Gastrocnemius medialis (tissue), 4 donors: ENCODE results near the gene POLR2A. TPM values are rescaled to one million over a fixed set of nuclear protein-coding genes. Genes with fewer than 3 reads are reported as not detected.

ENCODE experiments used
- ATAC-seq, 2 donors: fragments of 150-250 bp; one replicate each; pipeline ENCODE4 v1.9.1; 2016
- DNase-seq, 2 donors: peaks; one replicate each; pipeline ENCODE4 v3.0.0-alpha.2; 2019
- H3K27ac ChIP-seq, 4 donors: fragments of 200-600 bp; sonication (generic); 1 replicate in 1 of 4; 2 replicates in 3 of 4; pipeline ENCODE4 v1.5.1; 2016 to 2018; ENCODE audit warnings: mild to moderate bottlenecking in 2 of 4, moderate library complexity in 1 of 4
- H3K27me3 ChIP-seq, 3 donors: fragments of 200-600 bp; sonication (generic) in 2 of 3; 1 replicate in 1 of 3; 2 replicates in 2 of 3; pipeline versions ENCODE4 v1.5.1 to v1.6.0; 2016 to 2019; ENCODE audit warnings: mild to moderate bottlenecking in 1 of 3, moderate library complexity in 1 of 3
- H3K36me3 ChIP-seq, 2 donors: fragments of 200-600 bp; sonication (generic) in 1 of 2; one replicate each; pipeline ENCODE4 v1.5.1; 2017 to 2018
- H3K4me1 ChIP-seq, 2 donors: fragments of 200-600 bp; sonication (generic) in 1 of 2; one replicate each; pipeline ENCODE4 v1.5.1; 2016 to 2017; ENCODE audit warnings: mild to moderate bottlenecking in 2 of 2
- H3K4me3 ChIP-seq, 4 donors: fragments of 200-600 bp; sonication (generic) in 3 of 4; 1 replicate in 1 of 4; 2 replicates in 3 of 4; pipeline ENCODE4 v1.5.1; 2016 to 2019; ENCODE audit warnings: mild to moderate bottlenecking in 2 of 4
- H3K9me3 ChIP-seq, 3 donors: fragments of 200-600 bp; sonication (generic) in 2 of 3; 1 replicate in 1 of 3; 2 replicates in 2 of 3; pipeline ENCODE4 v1.5.1; 2016 to 2019
- POLR2A ChIP-seq, 2 donors: fragments of 450-650 bp; IDR thresholded peaks; one replicate each; pipeline ENCODE4 v1.6.1; 2017; ENCODE audit warnings: antibody characterized with exemption in 2 of 2, mild to moderate bottlenecking in 2 of 2, moderate library complexity in 2 of 2
- in situ Hi-C, 4 donors: fragments of 200-750 bp; cut with MboI; loops; one replicate each; pipeline versions ENCODE4 v1.15.0 to v1.8.0; 2017; ENCODE audit warnings: low sequenced_read_pairs in 4 of 4
- intact Hi-C: fragments of 100-400 bp; cut with DNase I; formaldehyde crosslinking; loops from one replicate; pipeline ENCODE4 v1.15.1; 2023; ENCODE audit warnings: low total_unique reads
- total RNA-seq, 4 donors: library from RNA; depleted of rRNA; stranded (reverse); fragments of >200 nt; gene quantifications; one replicate each; pipeline versions ENCODE4 v1.1.0 to v1.2.3, GENCODE V29; 2016
- TF ChIP-seq, protein P1 (sequence below), 5 experiments: fragments of 450-650 bp in 3 of 5; fragments of 200-600 bp in 2 of 5; sonication (generic) in 2 of 5; IDR thresholded peaks in 4 of 5; conservative IDR thresholded peaks in 1 of 5; 1 replicate in 4 of 5; 2 replicates in 1 of 5; pipeline ENCODE4 v1.5.1; 2016 to 2019; ENCODE audit warnings: antibody characterized with exemption in 5 of 5, mild to moderate bottlenecking in 3 of 5, moderate library complexity in 3 of 5

POLR2A gene
- total RNA-seq, 4 donors from 2014 or later, result 20.3 to 56.9 (median 39.3) TPM

DNA sequence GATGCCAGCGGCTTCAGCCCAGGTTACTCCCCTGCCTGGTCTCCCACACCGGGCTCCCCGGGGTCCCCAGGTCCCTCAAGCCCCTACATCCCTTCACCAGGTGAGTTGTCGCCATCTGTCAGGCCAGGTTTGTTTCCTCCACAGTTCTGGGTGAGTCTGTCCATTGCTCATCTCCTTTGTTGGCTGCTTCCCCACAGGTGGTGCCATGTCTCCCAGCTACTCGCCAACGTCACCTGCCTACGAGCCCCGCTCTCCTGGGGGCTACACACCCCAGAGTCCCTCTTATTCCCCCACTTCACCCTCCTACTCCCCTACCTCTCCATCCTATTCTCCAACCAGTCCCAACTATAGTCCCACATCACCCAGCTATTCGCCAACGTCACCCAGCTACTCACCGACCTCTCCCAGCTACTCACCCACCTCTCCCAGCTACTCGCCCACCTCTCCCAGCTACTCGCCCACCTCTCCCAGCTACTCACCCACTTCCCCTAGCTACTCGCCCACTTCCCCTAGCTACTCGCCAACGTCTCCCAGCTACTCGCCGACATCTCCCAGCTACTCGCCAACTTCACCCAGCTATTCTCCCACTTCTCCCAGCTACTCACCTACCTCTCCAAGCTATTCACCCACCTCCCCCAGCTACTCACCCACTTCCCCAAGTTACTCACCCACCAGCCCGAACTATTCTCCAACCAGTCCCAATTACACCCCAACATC, 28.8 kb downstream of the POLR2A start:
- peaks cover 0 to 66% of the 10 kb centered on the region in 2 donors for H3K36me3 ChIP-seq
- intact Hi-C loops (no loop called here), in situ Hi-C loops (loop anchor here in 2 of 4 donors (25.0 kb wide), 2 partner anchors 151 to 174 kb away; partner anchors contain the start of genes TP53 (in 2 of the 2), WRAP53 (in 2 of the 2), KCTD11 (in 1 of the 2) and TMEM95 (in 1 of the 2))
- H3K27me3 ChIP-seq, result no peaks in the 10 kb centered on the region
- no peaks in the 10 kb centered on the region for H3K9me3 ChIP-seq
- H3K4me1 ChIP-seq, result no peaks in the 10 kb centered on the region
- no peak for ATAC-seq
- no peak overlapping the region for H3K27ac ChIP-seq
- DNase-seq, result no peak
- H3K4me3 ChIP-seq, result no peak overlapping the region
- TF ChIP-seq POLR2A (IDR thresholded peaks at IDR 0.05), result no peak
- TF ChIP-seq, protein P1, sequence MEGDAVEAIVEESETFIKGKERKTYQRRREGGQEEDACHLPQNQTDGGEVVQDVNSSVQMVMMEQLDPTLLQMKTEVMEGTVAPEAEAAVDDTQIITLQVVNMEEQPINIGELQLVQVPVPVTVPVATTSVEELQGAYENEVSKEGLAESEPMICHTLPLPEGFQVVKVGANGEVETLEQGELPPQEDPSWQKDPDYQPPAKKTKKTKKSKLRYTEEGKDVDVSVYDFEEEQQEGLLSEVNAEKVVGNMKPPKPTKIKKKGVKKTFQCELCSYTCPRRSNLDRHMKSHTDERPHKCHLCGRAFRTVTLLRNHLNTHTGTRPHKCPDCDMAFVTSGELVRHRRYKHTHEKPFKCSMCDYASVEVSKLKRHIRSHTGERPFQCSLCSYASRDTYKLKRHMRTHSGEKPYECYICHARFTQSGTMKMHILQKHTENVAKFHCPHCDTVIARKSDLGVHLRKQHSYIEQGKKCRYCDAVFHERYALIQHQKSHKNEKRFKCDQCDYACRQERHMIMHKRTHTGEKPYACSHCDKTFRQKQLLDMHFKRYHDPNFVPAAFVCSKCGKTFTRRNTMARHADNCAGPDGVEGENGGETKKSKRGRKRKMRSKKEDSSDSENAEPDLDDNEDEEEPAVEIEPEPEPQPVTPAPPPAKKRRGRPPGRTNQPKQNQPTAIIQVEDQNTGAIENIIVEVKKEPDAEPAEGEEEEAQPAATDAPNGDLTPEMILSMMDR (IDR thresholded peaks at IDR 0.05 in 4 of 5, conservative IDR thresholded peaks at IDR 0.05 in 1 of 5), result no peak

DNA sequence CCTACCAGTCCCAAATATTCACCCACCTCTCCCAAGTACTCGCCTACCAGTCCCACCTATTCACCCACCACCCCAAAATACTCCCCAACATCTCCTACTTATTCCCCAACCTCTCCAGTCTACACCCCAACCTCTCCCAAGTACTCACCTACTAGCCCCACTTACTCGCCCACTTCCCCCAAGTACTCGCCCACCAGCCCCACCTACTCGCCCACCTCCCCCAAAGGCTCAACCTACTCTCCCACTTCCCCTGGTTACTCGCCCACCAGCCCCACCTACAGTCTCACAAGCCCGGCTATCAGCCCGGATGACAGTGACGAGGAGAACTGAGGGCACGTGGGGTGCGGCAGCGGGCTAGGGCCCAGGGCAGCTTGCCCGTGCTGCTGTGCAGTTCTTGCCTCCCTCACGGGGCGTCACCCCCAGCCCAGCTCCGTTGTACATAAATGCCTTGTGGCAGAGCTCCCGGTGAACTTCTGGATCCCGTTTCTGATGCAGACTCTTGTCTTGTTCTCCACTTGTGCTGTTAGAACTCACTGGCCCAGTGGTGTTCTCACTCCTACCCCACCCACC, 29.8 kb downstream of the POLR2A start:
- ATAC-seq, result no peak
- H3K36me3 ChIP-seq, result peaks cover 0 to 56% of the 10 kb centered on the region in 2 donors
- TF ChIP-seq POLR2A (IDR thresholded peaks at IDR 0.05), result no peak
- TF ChIP-seq, protein P1 (IDR thresholded peaks at IDR 0.05 in 4 of 5, conservative IDR thresholded peaks at IDR 0.05 in 1 of 5), result no peak
- no peaks in the 10 kb centered on the region for H3K4me1 ChIP-seq
- no peaks in the 10 kb centered on the region for H3K9me3 ChIP-seq
- in situ Hi-C loops, result loop anchor here in 2 of 4 donors (25.0 kb wide), 2 partner anchors 152 to 173 kb away; partner anchors contain the start of genes TP53 (in 2 of the 2), WRAP53 (in 2 of the 2), KCTD11 (in 1 of the 2) and TMEM95 (in 1 of the 2)
- intact Hi-C loops, result loop anchor here (1.0 to 2.0 kb wide), 2 partner anchors 47 to 77 kb away; partner anchors contain the start of genes SENP3 and SOX15
- no peaks in the 10 kb centered on the region for H3K27me3 ChIP-seq
- no peak overlapping the region for H3K4me3 ChIP-seq
- DNase-seq, result no peak
- no peak overlapping the region for H3K27ac ChIP-seq

DNA sequence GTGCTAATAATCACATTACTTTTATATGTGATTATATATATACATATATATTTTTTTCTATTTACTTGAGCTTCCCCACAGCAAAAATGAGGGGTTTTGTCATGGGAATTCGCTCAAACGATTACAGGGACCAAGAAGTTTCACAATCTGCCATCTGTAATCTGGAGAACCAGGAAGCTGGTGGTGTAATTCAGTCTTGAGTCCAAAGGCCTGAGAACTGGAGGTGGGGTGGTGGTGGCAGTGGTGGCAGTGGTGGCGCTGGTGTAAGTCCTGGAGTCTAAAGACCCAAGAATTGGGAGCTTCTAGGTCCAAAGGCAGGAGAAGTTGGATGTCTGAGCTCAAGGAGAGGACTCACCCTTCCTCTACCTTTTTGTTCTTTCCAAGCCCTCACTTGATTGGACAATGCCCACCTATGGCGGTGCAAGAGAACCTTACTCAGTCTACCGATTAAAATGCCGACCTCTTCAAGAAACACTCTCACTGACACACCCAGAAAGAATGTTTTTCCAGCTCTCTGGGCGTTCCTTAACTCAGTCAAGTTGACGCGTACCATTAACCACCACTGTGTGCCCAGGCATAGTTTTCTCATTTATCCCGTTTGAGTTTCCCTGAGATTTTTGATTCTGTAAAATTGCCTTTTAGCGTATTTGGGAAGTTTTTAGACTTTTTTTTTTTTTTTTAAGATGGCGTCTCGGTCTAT, 31.9 kb downstream of the POLR2A start:
- peaks cover 0 to 35% of the 10 kb centered on the region in 2 donors for H3K36me3 ChIP-seq
- H3K27me3 ChIP-seq, result no peaks in the 10 kb centered on the region
- H3K4me3 ChIP-seq, result no peak overlapping the region
- H3K27ac ChIP-seq, result no peak overlapping the region
- no peak for TF ChIP-seq POLR2A (IDR thresholded peaks at IDR 0.05)
- TF ChIP-seq, protein P1 (IDR thresholded peaks at IDR 0.05 in 4 of 5, conservative IDR thresholded peaks at IDR 0.05 in 1 of 5), result no peak
- no peaks in the 10 kb centered on the region for H3K4me1 ChIP-seq
- no peak for ATAC-seq
- in situ Hi-C loops (loop anchor here in 2 of 4 donors (25.0 kb wide), 2 partner anchors 154 to 171 kb away; partner anchors contain the start of genes TP53 (in 2 of the 2), WRAP53 (in 2 of the 2), KCTD11 (in 1 of the 2) and TMEM95 (in 1 of the 2)), intact Hi-C loops (loop anchor here (2.0 kb wide), 1 partner anchor 75 kb away; the partner anchor contains the start of gene SOX15)
- H3K9me3 ChIP-seq, result no peaks in the 10 kb centered on the region
- DNase-seq, result no peak

DNA sequence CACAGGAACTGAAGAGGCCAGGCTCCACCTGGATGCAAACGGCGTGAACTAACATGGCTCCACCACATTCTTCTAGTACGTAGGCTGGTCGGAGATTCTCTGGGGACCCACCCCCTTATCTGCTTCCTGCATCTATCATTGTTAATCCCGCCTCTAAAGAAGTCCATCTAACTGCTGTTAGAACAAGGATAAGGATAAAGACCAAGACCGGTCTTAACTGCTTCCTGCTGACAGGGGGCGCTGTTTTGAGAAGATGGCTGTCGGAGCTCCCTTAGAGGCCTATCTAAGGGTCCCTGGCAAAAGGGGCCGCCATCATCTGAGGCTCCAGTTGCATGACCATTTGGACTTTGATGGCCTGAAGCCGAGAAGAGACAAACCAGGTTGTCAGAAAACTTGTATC, 38.9 kb downstream of the POLR2A start:
- DNase-seq (no peak), ATAC-seq (no peak)
- H3K4me3 ChIP-seq, result no peak overlapping the region
- in situ Hi-C loops, result loop anchor here in 2 of 4 donors (25.0 kb wide), 2 partner anchors 161 to 164 kb away; partner anchors contain the start of genes TP53 (in 2 of the 2), WRAP53 (in 2 of the 2), KCTD11 (in 1 of the 2) and TMEM95 (in 1 of the 2)
- H3K4me1 ChIP-seq, result no peaks in the 10 kb centered on the region
- no peaks in the 10 kb centered on the region for H3K27me3 ChIP-seq
- no peaks in the 10 kb centered on the region for H3K36me3 ChIP-seq
- no peak for TF ChIP-seq POLR2A (IDR thresholded peaks at IDR 0.05)
- TF ChIP-seq, protein P1 (IDR thresholded peaks at IDR 0.05 in 4 of 5, conservative IDR thresholded peaks at IDR 0.05 in 1 of 5), result peak in 2 of 5 experiments; percentile 39 to 47
- intact Hi-C loops, result no loop called here
- H3K9me3 ChIP-seq, result no peaks in the 10 kb centered on the region
- H3K27ac ChIP-seq, result no peak overlapping the region
